SK-N-SH (cell line): ENCODE data around the gene CD160. TPM values are rescaled to one million over a fixed set of nuclear protein-coding genes. Genes with fewer than 3 reads are reported as not detected.

Experiments used
- CTCF ChIA-PET: fragments of 300-600, 350-600 bp; formaldehyde crosslinking; extraction: SDS; loops from one replicate; lab custom pipeline; 2021; lab: Yijun Ruan, JAX
- POLR2A ChIA-PET: fragments of 350-600 bp; sonication (Branson Sonifier 250); formaldehyde crosslinking; extraction: SDS; loops from one replicate; lab custom pipeline; 2020; ENCODE audit warnings: antibody characterized with exemption, inconsistent platforms; lab: Yijun Ruan, JAX
- DNase-seq: peaks from one replicate; pipeline ENCODE4 v3.0.0; 2012
- H2AFZ ChIP-seq: fragments of 200-600 bp; sonication (generic); 2 replicates; pipeline ENCODE4 v1.8.1; 2016; ENCODE audit warnings: antibody characterized with exemption, mild to moderate bottlenecking, low read depth
- H3F3A ChIP-seq: fragments of 200-600 bp; sonication (generic); replicated peaks from 2 replicates; pipeline ENCODE3; 2016; ENCODE audit warnings: antibody characterized with exemption, mild to moderate bottlenecking; ENCODE audit not compliant: insufficient read depth
- H3K27ac ChIP-seq, 2 experiments: fragments of 200-500 bp in 1 of 2; fragments of 200-600 bp in 1 of 2; sonication (Bioruptor generic) in 1 of 2; sonication (generic), shearing (Covaris generic) in 1 of 2; 2 replicates each; pipeline versions ENCODE4 v1.5.1 to v1.6.1; 2014 to 2016; ENCODE audit warnings: low read depth in 2 of 2, inconsistent platforms in 1 of 2, low read length in 1 of 2, mild to moderate bottlenecking in 1 of 2, mixed read lengths in 1 of 2
- H3K27me3 ChIP-seq: fragments of 200-600 bp; sonication (generic), shearing (Covaris generic); 2 replicates; pipeline ENCODE4 v1.6.1; 2016; ENCODE audit warnings: mixed run types; ENCODE audit not compliant: insufficient read depth
- H3K36me3 ChIP-seq, 2 experiments: fragments of 200-500 bp in 1 of 2; fragments of 200-600 bp in 1 of 2; sonication (Bioruptor generic) in 1 of 2; sonication (generic) in 1 of 2; replicated peaks in 1 of 2; 2 replicates each; pipeline versions ENCODE3 to v1.5.1; 2014 to 2016; ENCODE audit warnings: low read length in 1 of 2, mild to moderate bottlenecking in 1 of 2; ENCODE audit not compliant: insufficient read depth in 2 of 2, control insufficient read depth in 1 of 2
- H3K4me1 ChIP-seq, 2 experiments: fragments of 200-500 bp in 1 of 2; fragments of 200-600 bp in 1 of 2; sonication (Bioruptor generic) in 1 of 2; sonication (generic), shearing (Covaris generic) in 1 of 2; 2 replicates each; pipeline versions ENCODE4 v1.5.1 to v1.6.1; 2014 to 2016; ENCODE audit warnings: low read depth in 1 of 2, low read length in 1 of 2, mixed run types in 1 of 2; ENCODE audit not compliant: insufficient read depth in 2 of 2, control insufficient read depth in 1 of 2
- H3K4me2 ChIP-seq: fragments of 200-600 bp; sonication (generic), shearing (Covaris generic); 2 replicates; pipeline ENCODE4 v1.6.1; 2017; ENCODE audit warnings: mixed run types
- H3K4me3 ChIP-seq, 2 experiments: fragments of 200-500 bp in 1 of 2; fragments of 200-600 bp in 1 of 2; sonication (Bioruptor generic) in 1 of 2; sonication (generic), shearing (Covaris generic) in 1 of 2; 2 replicates each; pipeline versions ENCODE4 v1.5.1 to v1.8.1; 2014 to 2016; ENCODE audit warnings: low read depth in 2 of 2, inconsistent platforms in 1 of 2, low read length in 1 of 2, mild to moderate bottlenecking in 1 of 2, mixed read lengths in 1 of 2, moderate library complexity in 1 of 2
- H3K79me2 ChIP-seq: fragments of 200-600 bp; sonication (generic); 2 replicates; pipeline ENCODE4 v1.8.1; 2017; ENCODE audit warnings: mild to moderate bottlenecking; ENCODE audit not compliant: insufficient read depth
- H3K9ac ChIP-seq: fragments of 200-600 bp; sonication (generic); 2 replicates; pipeline ENCODE4 v1.6.1; 2017; ENCODE audit warnings: mixed run types
- H3K9me2 ChIP-seq: fragments of 200-600 bp; sonication (generic); 2 replicates; pipeline ENCODE4 v1.6.1; 2017; ENCODE audit warnings: mixed run types
- H3K9me3 ChIP-seq: fragments of 200-600 bp; sonication (generic); 2 replicates; pipeline ENCODE4 v1.6.1; 2017; ENCODE audit warnings: mixed run types, mild to moderate bottlenecking, moderate library complexity
- H4K20me1 ChIP-seq: fragments of 200-600 bp; sonication (generic); 2 replicates; pipeline ENCODE4 v1.6.1; 2017; ENCODE audit warnings: mild to moderate bottlenecking, mixed run types; ENCODE audit not compliant: insufficient read depth
- ELF1 ChIP-seq: IDR thresholded peaks from 2 replicates; pipeline ENCODE4 v1.4.0; 2012
- MXI1 ChIP-seq: IDR thresholded peaks from 2 replicates; pipeline ENCODE4 v1.6.1; 2012; ENCODE audit warnings: mild to moderate bottlenecking, low read depth, low read length, improper control_type of control experiment
- POLR2AphosphoS5 ChIP-seq: IDR thresholded peaks from 2 replicates; pipeline ENCODE4 v1.6.1; 2012; ENCODE audit warnings: low read depth, low read length
- TAF1 ChIP-seq: IDR thresholded peaks from 2 replicates; pipeline ENCODE4 v1.6.1; 2012; ENCODE audit warnings: low read depth, mild to moderate bottlenecking, low read length, moderate library complexity, borderline replicate concordance
- USF1 ChIP-seq: IDR thresholded peaks from 2 replicates; pipeline ENCODE4 v1.4.0; 2012; ENCODE audit warnings: low read depth, borderline replicate concordance
- USF2 ChIP-seq: fragments of 150-350 bp; IDR thresholded peaks from 2 replicates; pipeline ENCODE4 v1.6.1; 2017; ENCODE audit warnings: antibody characterized with exemption, low read length, low read depth, borderline replicate concordance
- ZBTB33 ChIP-seq: IDR thresholded peaks from 2 replicates; pipeline ENCODE4 v1.4.0; 2012; ENCODE audit warnings: low read depth, borderline replicate concordance
- WGBS: methylation state at CpG from one replicate; pipeline ENCODE4 v1.1.6; 2017; ENCODE audit warnings: low lambda C conversion rate; 5-methylcytosine and 5-hydroxymethylcytosine counted together
- polyA plus RNA-seq, 3 experiments: library from polyadenylated mRNA; depleted of rRNA; stranded (reverse); fragments of >200 nt; gene quantifications; 2 replicates each; pipeline ENCODE4 v1.2.3, GENCODE V29; 2012

CD160 gene
- polyA plus RNA-seq, 1 of the 3 experiments (the other 2 are of a cell fraction), result not detected

- TF ChIP-seq ZBTB33, result no peak
- TF ChIP-seq MXI1, result no peak
- TF ChIP-seq TAF1, result no peak
- no peak for TF ChIP-seq POLR2AphosphoS5
- no peak for TF ChIP-seq USF2
- TF ChIP-seq, all 33 proteins: peak for 0
Measured at GRCh38 chr1:145757420-145757819, 38.1 kb downstream of the CD160 start (continued).

GRCh38 chr1:145758116-145758515 lies 38.8 kb downstream of the CD160 start:
- H3K9me3 ChIP-seq, result no peaks in the 10 kb centered on the region; the same call in 1 of the 2 replicates
- no peaks in the 10 kb centered on the region; a peak in 1 of 4 replicates for H3K4me1 ChIP-seq
- peaks cover 6% of the 10 kb centered on the region for H3F3A ChIP-seq
- ChIA-PET POLR2A (no interaction called here), CTCF (interaction anchor here (1.0 kb wide), 1 partner anchor 37 kb away, joined by 4 read pairs; no protein-coding TSS in a partner anchor)
- H3K9ac ChIP-seq, result no peak overlapping the region
- no peak for TF ChIP-seq ELF1
- no peak for TF ChIP-seq TAF1
- 60% methylated on average over 1 of the region's 1 CpG for WGBS
- H2AFZ ChIP-seq, result no peak overlapping the region
- peaks cover 4% of the 10 kb centered on the region for H3K79me2 ChIP-seq
- H4K20me1 ChIP-seq, result no peaks in the 10 kb centered on the region
- H3K4me3 ChIP-seq, result no peak overlapping the region
- no peak overlapping the region for H3K27ac ChIP-seq
- no peak for DNase-seq
- H3K27me3 ChIP-seq, result no peaks in the 10 kb centered on the region
- H3K4me2 ChIP-seq, result no peak overlapping the region
- no peaks in the 10 kb centered on the region for H3K9me2 ChIP-seq
- H3K36me3 ChIP-seq, result peaks cover 27 to 47% of the 10 kb centered on the region in 2 experiments

- Histone ChIP-seq H3K36me3 (peaks cover 27 to 52% of the 10 kb centered on the region in 2 experiments), H3K9me2 (no peaks in the 10 kb centered on the region), H3K4me3 (no peak overlapping the region), H4K20me1 (no peaks in the 10 kb centered on the region), H3K9me3 (no peaks in the 10 kb centered on the region; the same call in 1 of the 2 replicates), H3K9ac (no peak overlapping the region), H3F3A (peaks cover 3% of the 10 kb centered on the region), H2AFZ (no peak overlapping the region), H3K79me2 (peaks cover 4% of the 10 kb centered on the region), H3K4me2 (no peak overlapping the region), H3K27me3 (no peaks in the 10 kb centered on the region), H3K4me1 (no peaks in the 10 kb centered on the region), H3K27ac (no peak overlapping the region)
- no peak for DNase-seq
- ChIA-PET POLR2A (no interaction called here), CTCF (interaction anchor here (1.0 kb wide), 1 partner anchor 38 kb away, joined by 4 read pairs; no protein-coding TSS in a partner anchor)
- no peak for TF ChIP-seq USF1
- WGBS, result 94% methylated on average over 1 of the region's 1 CpG
Measured at GRCh38 chr1:145758575-145758974, 39.3 kb downstream of the CD160 start.
